ENCODE data around the gene ADM5. TPM values are rescaled to one million over a fixed set of nuclear protein-coding genes. Genes with fewer than 3 reads are reported as not detected.

ADM5 gene
- total and polyA plus RNA-seq, 10 of the 15 experiments (the other 5 are each of a cell fraction or from before 2014, with no cell fraction given): 0.05 to 6.0 (median 1.2) TPM; not detected in 1

DNA sequence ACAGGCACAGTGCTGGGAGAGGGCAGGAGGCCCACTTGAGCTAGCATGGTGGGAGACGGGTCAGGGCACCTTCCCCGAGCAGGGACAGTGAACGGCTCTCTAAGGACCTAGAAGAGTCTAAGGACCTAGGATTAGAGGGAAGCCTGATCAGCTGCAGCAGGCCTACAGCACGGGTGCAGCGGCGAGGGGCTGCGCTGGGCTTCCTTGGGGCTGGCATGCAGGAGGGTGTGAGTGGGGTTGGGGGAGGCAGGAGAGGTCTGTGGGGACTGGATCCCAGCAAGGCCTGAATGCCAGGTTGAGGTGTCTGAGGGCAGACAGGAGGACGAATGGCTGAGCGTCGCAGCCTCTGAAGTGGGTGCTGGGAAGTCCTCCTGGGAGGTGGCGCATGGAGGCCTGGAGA lies 43.8 kb upstream of the ADM5 start:
- H3K27ac ChIP-seq (ENCODE audit: control insufficient read depth, insufficient read depth): no peak overlapping the region
- no peak for DNase-seq (ENCODE audit: low read depth, low spot score)
- H3K27me3 ChIP-seq (replicated peaks in 1 of 2; ENCODE audit: control insufficient read depth in 2 of 2, insufficient read depth in 2 of 2, low read length in 1 of 2): no peaks in the 10 kb centered on the region
- no TSS peak for BruUV-seq (replicated peaks)
- H3K4me2 ChIP-seq (ENCODE audit: control insufficient read depth, insufficient read depth): no peak overlapping the region
- FAIRE-seq: no peak
- ChIA-PET RAD21 (ENCODE audit: unreplicated experiment) (no interaction called here), SMC1A (ENCODE audit: uncharacterized antibody, unreplicated experiment) (no interaction called here), POLR2A (interaction anchor here (0.6 to 6.5 kb wide), 2 partner anchors 30 to 166 kb away, joined by 3 to 200 read pairs; partner anchors contain the start of gene PRMT1), CTCF (no interaction called here)
- in situ Hi-C loops (cut with MboI) (no loop called here), intact Hi-C loops (cut with micrococcal nuclease; ENCODE audit: unreplicated experiment) (no loop called here)
- H4K20me1 ChIP-seq (ENCODE audit: control insufficient read depth, insufficient read depth): no peaks in the 10 kb centered on the region
- peaks cover 0 to 5% of the 10 kb centered on the region in 2 experiments; a peak in 3 of 4 replicates for H3K36me3 ChIP-seq (ENCODE audit: control insufficient read depth in 2 of 2, insufficient read depth in 2 of 2, low read length in 1 of 2)
- no peak overlapping the region for H3K9ac ChIP-seq (ENCODE audit: control insufficient read depth, insufficient read depth, low read length)
- 93% methylated on average over 11 of the region's 11 CpGs for WGBS (ENCODE audit: insufficient coverage, insufficient replicate concordance, low lambda C conversion rate, missing lambda C conversion rate)
- H3K4me3 ChIP-seq: no peak overlapping the region
- H2AFZ ChIP-seq (ENCODE audit: control insufficient read depth, low read depth, low read length): no peak overlapping the region
- peaks cover 12% of the 10 kb centered on the region for H3K4me1 ChIP-seq (ENCODE audit: control insufficient read depth, insufficient read depth, low read length)
- H3K9me3 ChIP-seq (replicated peaks; ENCODE audit: control insufficient read depth, insufficient read depth, low read length): no peaks in the 10 kb centered on the region
- TF ChIP-seq, protein P1, sequence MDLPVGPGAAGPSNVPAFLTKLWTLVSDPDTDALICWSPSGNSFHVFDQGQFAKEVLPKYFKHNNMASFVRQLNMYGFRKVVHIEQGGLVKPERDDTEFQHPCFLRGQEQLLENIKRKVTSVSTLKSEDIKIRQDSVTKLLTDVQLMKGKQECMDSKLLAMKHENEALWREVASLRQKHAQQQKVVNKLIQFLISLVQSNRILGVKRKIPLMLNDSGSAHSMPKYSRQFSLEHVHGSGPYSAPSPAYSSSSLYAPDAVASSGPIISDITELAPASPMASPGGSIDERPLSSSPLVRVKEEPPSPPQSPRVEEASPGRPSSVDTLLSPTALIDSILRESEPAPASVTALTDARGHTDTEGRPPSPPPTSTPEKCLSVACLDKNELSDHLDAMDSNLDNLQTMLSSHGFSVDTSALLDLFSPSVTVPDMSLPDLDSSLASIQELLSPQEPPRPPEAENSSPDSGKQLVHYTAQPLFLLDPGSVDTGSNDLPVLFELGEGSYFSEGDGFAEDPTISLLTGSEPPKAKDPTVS (IDR thresholded peaks at IDR 0.05; ENCODE audit: low read depth, low read length): no peak
- TF ChIP-seq BRCA1 (IDR thresholded peaks at IDR 0.05; ENCODE audit: low read depth, low read length) (no peak), FOXM1 (IDR thresholded peaks at IDR 0.05; ENCODE audit: low read depth, low read length) (no peak), TCF7 (IDR thresholded peaks at IDR 0.05; ENCODE audit: borderline replicate concordance) (no peak), ETV6 (conservative IDR thresholded peaks at IDR 0.05 in 1 of 2, IDR thresholded peaks at IDR 0.05 in 1 of 2; ENCODE audit: borderline replicate concordance in 1 of 2, low read depth in 1 of 2) (no peak), HDGF (IDR thresholded peaks at IDR 0.05) (no peak), DPF2 (IDR thresholded peaks at IDR 0.05) (no peak), RB1 (IDR thresholded peaks at IDR 0.05; ENCODE audit: borderline replicate concordance) (no peak), HCFC1 (IDR thresholded peaks at IDR 0.05; ENCODE audit: low read length) (no peak), MYC (IDR thresholded peaks at IDR 0.05; ENCODE audit: insufficient read depth, insufficient read length, insufficient replicate concordance, low read length, severe bottlenecking) (no peak), SMARCA5 (IDR thresholded peaks at IDR 0.05) (no peak), PBX3 (IDR thresholded peaks at IDR 0.05; ENCODE audit: insufficient replicate concordance, low read depth, low read length) (no peak)
- TF ChIP-seq, protein P2, sequence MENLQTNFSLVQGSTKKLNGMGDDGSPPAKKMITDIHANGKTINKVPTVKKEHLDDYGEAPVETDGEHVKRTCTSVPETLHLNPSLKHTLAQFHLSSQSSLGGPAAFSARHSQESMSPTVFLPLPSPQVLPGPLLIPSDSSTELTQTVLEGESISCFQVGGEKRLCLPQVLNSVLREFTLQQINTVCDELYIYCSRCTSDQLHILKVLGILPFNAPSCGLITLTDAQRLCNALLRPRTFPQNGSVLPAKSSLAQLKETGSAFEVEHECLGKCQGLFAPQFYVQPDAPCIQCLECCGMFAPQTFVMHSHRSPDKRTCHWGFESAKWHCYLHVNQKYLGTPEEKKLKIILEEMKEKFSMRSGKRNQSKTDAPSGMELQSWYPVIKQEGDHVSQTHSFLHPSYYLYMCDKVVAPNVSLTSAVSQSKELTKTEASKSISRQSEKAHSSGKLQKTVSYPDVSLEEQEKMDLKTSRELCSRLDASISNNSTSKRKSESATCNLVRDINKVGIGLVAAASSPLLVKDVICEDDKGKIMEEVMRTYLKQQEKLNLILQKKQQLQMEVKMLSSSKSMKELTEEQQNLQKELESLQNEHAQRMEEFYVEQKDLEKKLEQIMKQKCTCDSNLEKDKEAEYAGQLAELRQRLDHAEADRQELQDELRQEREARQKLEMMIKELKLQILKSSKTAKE (IDR thresholded peaks at IDR 0.05; ENCODE audit: low read depth, poor library complexity, severe bottlenecking): no peak
- TF ChIP-seq, protein P3, sequence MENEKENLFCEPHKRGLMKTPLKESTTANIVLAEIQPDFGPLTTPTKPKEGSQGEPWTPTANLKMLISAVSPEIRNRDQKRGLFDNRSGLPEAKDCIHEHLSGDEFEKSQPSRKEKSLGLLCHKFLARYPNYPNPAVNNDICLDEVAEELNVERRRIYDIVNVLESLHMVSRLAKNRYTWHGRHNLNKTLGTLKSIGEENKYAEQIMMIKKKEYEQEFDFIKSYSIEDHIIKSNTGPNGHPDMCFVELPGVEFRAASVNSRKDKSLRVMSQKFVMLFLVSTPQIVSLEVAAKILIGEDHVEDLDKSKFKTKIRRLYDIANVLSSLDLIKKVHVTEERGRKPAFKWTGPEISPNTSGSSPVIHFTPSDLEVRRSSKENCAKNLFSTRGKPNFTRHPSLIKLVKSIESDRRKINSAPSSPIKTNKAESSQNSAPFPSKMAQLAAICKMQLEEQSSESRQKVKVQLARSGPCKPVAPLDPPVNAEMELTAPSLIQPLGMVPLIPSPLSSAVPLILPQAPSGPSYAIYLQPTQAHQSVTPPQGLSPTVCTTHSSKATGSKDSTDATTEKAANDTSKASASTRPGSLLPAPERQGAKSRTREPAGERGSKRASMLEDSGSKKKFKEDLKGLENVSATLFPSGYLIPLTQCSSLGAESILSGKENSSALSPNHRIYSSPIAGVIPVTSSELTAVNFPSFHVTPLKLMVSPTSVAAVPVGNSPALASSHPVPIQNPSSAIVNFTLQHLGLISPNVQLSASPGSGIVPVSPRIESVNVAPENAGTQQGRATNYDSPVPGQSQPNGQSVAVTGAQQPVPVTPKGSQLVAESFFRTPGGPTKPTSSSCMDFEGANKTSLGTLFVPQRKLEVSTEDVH (IDR thresholded peaks at IDR 0.05; ENCODE audit: low read depth, partially characterized antibody): no peak
- H3K79me2 ChIP-seq (ENCODE audit: control insufficient read depth, insufficient read depth, low read length): peaks cover 36% of the 10 kb centered on the region
- no peak for ATAC-seq
